ENCODE data around the gene APBA1.

The APBA1 gene

GRCh38 chr9:69660304-69660703, 11.9 kb downstream of the APBA1 start:
- no peaks in the 10 kb centered on the region for H3K79me2 ChIP-seq (ENCODE audit: control insufficient read depth, low read length)
- no peaks in the 10 kb centered on the region for H3K9me2 ChIP-seq (replicated peaks; ENCODE audit: control insufficient read depth, low read length)
- no peak overlapping the region for H3K27ac ChIP-seq (ENCODE audit: low read depth, low read length)
- TF ChIP-seq EZH2phosphoT487 (IDR thresholded peaks at IDR 0.05; ENCODE audit: borderline replicate concordance, low read length) (no peak), CTCF (IDR thresholded peaks at IDR 0.05; ENCODE audit: low read depth, low read length, poor library complexity, severe bottlenecking) (no peak)
- no peaks in the 10 kb centered on the region for H3K9me3 ChIP-seq (ENCODE audit: control insufficient read depth, insufficient read depth, low read length)
- H3F3A ChIP-seq (ENCODE audit: control insufficient read depth, insufficient read depth): no peaks in the 10 kb centered on the region
- H3K4me3 ChIP-seq (ENCODE audit: low read length): no peak overlapping the region
- H3K27me3 ChIP-seq (ENCODE audit: control insufficient read depth, low read length): peaks cover 12% of the 10 kb centered on the region; the same call in 1 of the 2 replicates
- no peaks in the 10 kb centered on the region for H4K20me1 ChIP-seq (ENCODE audit: control insufficient read depth, insufficient read depth, low read depth, low read length)
- H3K36me3 ChIP-seq (ENCODE audit: control insufficient read depth, low read length): no peaks in the 10 kb centered on the region
- H3K4me1 ChIP-seq (ENCODE audit: control insufficient read depth, low read length): no peaks in the 10 kb centered on the region
- H3K4me2 ChIP-seq (ENCODE audit: low read length): no peak overlapping the region

- no peak overlapping the region for H3K27ac ChIP-seq (ENCODE audit: low read depth, low read length)
- 0 out of 2 replicates have a peak, but pooled peaks cover 2% of the 10 kb centered on the region for H3K9me2 ChIP-seq (replicated peaks; ENCODE audit: control insufficient read depth, low read length)
Observed at GRCh38 chr9:69658987-69659675, 13.0 kb downstream of the APBA1 start.

GRCh38 chr9:69657269-69657668, 14.9 kb downstream of the APBA1 start:
- Histone ChIP-seq H3K9me2 (replicated peaks; ENCODE audit: control insufficient read depth, low read length) (0 out of 2 replicates have a peak, but pooled peaks cover 2% of the 10 kb centered on the region), H4K20me1 (ENCODE audit: control insufficient read depth, insufficient read depth, low read depth, low read length) (no peaks in the 10 kb centered on the region), H3K4me2 (ENCODE audit: low read length) (no peak overlapping the region), H3K4me1 (ENCODE audit: control insufficient read depth, low read length) (no peaks in the 10 kb centered on the region), H3K27ac (ENCODE audit: low read depth, low read length) (no peak overlapping the region), H3K79me2 (ENCODE audit: control insufficient read depth, low read length) (no peaks in the 10 kb centered on the region), H3K36me3 (ENCODE audit: control insufficient read depth, low read length) (no peaks in the 10 kb centered on the region), H3F3A (ENCODE audit: control insufficient read depth, insufficient read depth) (no peaks in the 10 kb centered on the region), H3K9me3 (ENCODE audit: control insufficient read depth, insufficient read depth, low read length) (no peaks in the 10 kb centered on the region), H3K27me3 (ENCODE audit: control insufficient read depth, low read length) (peaks cover 10% of the 10 kb centered on the region; the same call in 1 of the 2 replicates), H3K4me3 (ENCODE audit: low read length) (no peak overlapping the region)
- TF ChIP-seq EZH2phosphoT487 (IDR thresholded peaks at IDR 0.05; ENCODE audit: borderline replicate concordance, low read length) (no peak), CTCF (IDR thresholded peaks at IDR 0.05; ENCODE audit: low read depth, low read length, poor library complexity, severe bottlenecking) (no peak)

More at GRCh38 chr9:69658987-69659675, 13.0 kb downstream of the APBA1 start:
- no peaks in the 10 kb centered on the region for H3K79me2 ChIP-seq (ENCODE audit: control insufficient read depth, low read length)
- H3K4me2 ChIP-seq (ENCODE audit: low read length): no peak overlapping the region
- no peak overlapping the region for H3K4me3 ChIP-seq (ENCODE audit: low read length)
- no peaks in the 10 kb centered on the region for H3F3A ChIP-seq (ENCODE audit: control insufficient read depth, insufficient read depth)
- H3K36me3 ChIP-seq (ENCODE audit: control insufficient read depth, low read length): no peaks in the 10 kb centered on the region
- no peaks in the 10 kb centered on the region for H4K20me1 ChIP-seq (ENCODE audit: control insufficient read depth, insufficient read depth, low read depth, low read length)
- peaks cover 10% of the 10 kb centered on the region; the same call in 1 of the 2 replicates for H3K27me3 ChIP-seq (ENCODE audit: control insufficient read depth, low read length)
- no peaks in the 10 kb centered on the region for H3K9me3 ChIP-seq (ENCODE audit: control insufficient read depth, insufficient read depth, low read length)
- H3K4me1 ChIP-seq (ENCODE audit: control insufficient read depth, low read length): no peaks in the 10 kb centered on the region
- TF ChIP-seq EZH2phosphoT487 (IDR thresholded peaks at IDR 0.05; ENCODE audit: borderline replicate concordance, low read length) (no peak), CTCF (IDR thresholded peaks at IDR 0.05; ENCODE audit: low read depth, low read length, poor library complexity, severe bottlenecking) (no peak)
